Heart right ventricle (tissue), 16 donors: ENCODE measurements around the gene ATP5PD. TPM values are rescaled to one million over a fixed set of nuclear protein-coding genes. Genes with fewer than 3 reads are reported as not detected.

Experiments used
- ATAC-seq, 8 donors: fragments of 200-7000 bp; cut with Tn5 transposase; one replicate each; pipeline ENCODE4 v1.9.1; 2020; ENCODE audit warnings: mild to moderate bottlenecking in 8 of 8, moderate library complexity in 8 of 8, moderate number of reproducible peaks in 1 of 8
- DNase-seq, 2 donors: peaks; one replicate each; pipeline ENCODE4 v3.0.0-alpha.2; 2020
- H3K27ac ChIP-seq, 10 donors: fragments of 200-600 bp; sonication (generic) in 2 of 10; one replicate each; pipeline versions ENCODE4 v1.5.0 to v1.8.0; 2020 to 2022; ENCODE audit warnings: mild to moderate bottlenecking in 3 of 10
- H3K27me3 ChIP-seq, 7 donors: fragments of 200-600 bp; one replicate each; pipeline ENCODE4 v1.8.0; 2021 to 2022; ENCODE audit warnings: mild to moderate bottlenecking in 2 of 7
- H3K36me3 ChIP-seq, 9 donors: fragments of 200-600 bp; sonication (generic) in 1 of 9; one replicate each; pipeline versions ENCODE4 v1.5.0 to v1.8.0; 2020 to 2022; ENCODE audit warnings: mild to moderate bottlenecking in 2 of 9
- H3K4me1 ChIP-seq, 9 donors: fragments of 200-600 bp; sonication (generic) in 1 of 9; one replicate each; pipeline versions ENCODE4 v1.5.0 to v1.8.0; 2020 to 2022; ENCODE audit warnings: mild to moderate bottlenecking in 4 of 9
- H3K4me3 ChIP-seq, 10 donors: fragments of 200-600 bp; sonication (generic) in 2 of 10; one replicate each; pipeline versions ENCODE4 v1.5.0 to v1.8.0; 2020 to 2022; ENCODE audit warnings: mild to moderate bottlenecking in 7 of 10, moderate library complexity in 2 of 10
- H3K9me3 ChIP-seq, 11 donors: fragments of 200-600 bp in 10 of 11; sonication (generic) in 2 of 11; one replicate each; pipeline versions ENCODE4 v1.5.0 to v1.8.0; 2013 to 2022; ENCODE audit warnings: mild to moderate bottlenecking in 2 of 11, control low read depth in 1 of 11, moderate library complexity in 1 of 11
- WGBS, 2 donors: extraction: QIAGEN DNeasy Blood & Tissue Kit; methylation state at CpG; one replicate each; pipeline ENCODE4 v1.1.7; 2013; ENCODE audit warnings: inconsistent platforms in 1 of 2; 5-methylcytosine and 5-hydroxymethylcytosine counted together
- intact Hi-C, 10 donors: fragments of 100-400 bp; cut with DNase I; formaldehyde crosslinking; loops; one replicate each; pipeline versions ENCODE4 v1.11.1 to v1.14.2; 2022
- polyA plus RNA-seq, 2 donors: library from polyadenylated mRNA; stranded (reverse); fragments of 200-250 nt; gene quantifications; one replicate each; pipeline ENCODE4 v1.2.3, GENCODE V29; 2013
- total RNA-seq, 10 donors: library from RNA; stranded (reverse); fragmentation: NEBNext Ultra II Directional in 3 of 10; extraction: Animal tissue kit (Norgen Biotek cat#: 25700) in 3 of 10; gene quantifications; one replicate each; pipeline versions ENCODE4 v1.2.1 to v1.2.4, GENCODE V29; 2021 to 2023
- TF ChIP-seq, protein P1 (sequence below), 9 donors: fragments of 200-600 bp; sonication (generic) in 2 of 9; IDR thresholded peaks; one replicate each; pipeline versions ENCODE4 v1.5.0 to v1.8.0; 2021 to 2022; ENCODE audit warnings: antibody characterized with exemption in 9 of 9, mild to moderate bottlenecking in 5 of 9, moderate library complexity in 1 of 9
- donor health status: Arrhythmogenic right ventricular cardiomyopathy.
- donor health status: ischemic (EF 13 %, LVEDD 7.1; RV severe dilation, severe dysfunction).
- donor health status: healthy with polysubstance abuse.
- donor health status: DM: no; HTN: yes; CAD: no.
- donor health status: DM: no; HTN: no; CAD: no.
- donor health status: ischemic (EF 25% LVEDD 6.9; RV normal size, moderate dysfunction).
- donor health status: ischemic (EF 25% LVEDD 5.7; RV mildly dilated, moderate dysfunction).
- donor health status: healthy.
- donor health status: DM: yes; HTN: yes; CAD: no.
- donor health status: Ischemic cardiomyopathy.
- donor health status: ischemic (EF 35%, LVEDD 5.7; RV mildly dilated, moderate dysfunction).
- donor health status: nonischemic (EF 11% LVEDD 7.7; RV severe dilation, severe dysfunction).
- donor health status: DM: yes; HTN: yes; CAD: no.
- donor health status: PGD.
- donor health status: ischemic (EF 29% LVEDD 5.4; RV normal size, mild dysfunction).
- donor health status: nonischemic (EF 23%, LVEDD 6.1; RV moderate dilation, normal function).

ATP5PD gene
- total and polyA plus RNA-seq, 12 donors: 678 to 2,296 (median 875) TPM

DNA sequence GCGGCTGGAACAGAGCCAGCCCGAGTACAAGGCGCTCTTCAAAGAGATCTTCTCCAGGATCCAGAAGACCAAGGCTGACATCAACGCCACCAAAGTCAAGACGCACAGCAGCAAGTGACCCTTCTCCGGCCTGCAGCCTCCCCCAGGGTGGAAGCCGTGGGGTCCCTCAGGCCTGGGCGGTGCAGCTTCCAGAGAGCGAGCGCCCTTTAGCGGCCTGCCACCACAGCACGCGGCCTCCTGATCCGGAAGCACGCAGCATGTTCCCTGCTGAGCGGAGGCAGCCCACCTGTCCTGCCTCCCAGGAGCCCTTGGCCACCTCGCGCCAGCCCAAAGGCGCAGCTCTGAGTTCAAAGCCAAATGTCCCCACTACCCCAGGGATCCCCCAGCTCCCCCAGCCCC is 42.8 kb downstream of the ATP5PD start:
- 95% methylated on average over 19 of the region's 19 CpGs for WGBS, 2 donors
- TF ChIP-seq, protein P1, sequence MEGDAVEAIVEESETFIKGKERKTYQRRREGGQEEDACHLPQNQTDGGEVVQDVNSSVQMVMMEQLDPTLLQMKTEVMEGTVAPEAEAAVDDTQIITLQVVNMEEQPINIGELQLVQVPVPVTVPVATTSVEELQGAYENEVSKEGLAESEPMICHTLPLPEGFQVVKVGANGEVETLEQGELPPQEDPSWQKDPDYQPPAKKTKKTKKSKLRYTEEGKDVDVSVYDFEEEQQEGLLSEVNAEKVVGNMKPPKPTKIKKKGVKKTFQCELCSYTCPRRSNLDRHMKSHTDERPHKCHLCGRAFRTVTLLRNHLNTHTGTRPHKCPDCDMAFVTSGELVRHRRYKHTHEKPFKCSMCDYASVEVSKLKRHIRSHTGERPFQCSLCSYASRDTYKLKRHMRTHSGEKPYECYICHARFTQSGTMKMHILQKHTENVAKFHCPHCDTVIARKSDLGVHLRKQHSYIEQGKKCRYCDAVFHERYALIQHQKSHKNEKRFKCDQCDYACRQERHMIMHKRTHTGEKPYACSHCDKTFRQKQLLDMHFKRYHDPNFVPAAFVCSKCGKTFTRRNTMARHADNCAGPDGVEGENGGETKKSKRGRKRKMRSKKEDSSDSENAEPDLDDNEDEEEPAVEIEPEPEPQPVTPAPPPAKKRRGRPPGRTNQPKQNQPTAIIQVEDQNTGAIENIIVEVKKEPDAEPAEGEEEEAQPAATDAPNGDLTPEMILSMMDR (IDR thresholded peaks at IDR 0.05): no peak
- Histone ChIP-seq H3K27me3 (no peaks in the 10 kb centered on the region), H3K9me3 (no peaks in the 10 kb centered on the region), H3K4me1 (peaks cover 0 to 13% (median 6%) of the 10 kb centered on the region in 9 donors), H3K27ac (no peak overlapping the region), H3K36me3 (peaks cover 0 to 73% (median 46%) of the 10 kb centered on the region in 9 donors), H3K4me3 (no peak overlapping the region)
- DNase-seq (no peak), ATAC-seq (no peak)
- intact Hi-C loops: no loop called here

DNA sequence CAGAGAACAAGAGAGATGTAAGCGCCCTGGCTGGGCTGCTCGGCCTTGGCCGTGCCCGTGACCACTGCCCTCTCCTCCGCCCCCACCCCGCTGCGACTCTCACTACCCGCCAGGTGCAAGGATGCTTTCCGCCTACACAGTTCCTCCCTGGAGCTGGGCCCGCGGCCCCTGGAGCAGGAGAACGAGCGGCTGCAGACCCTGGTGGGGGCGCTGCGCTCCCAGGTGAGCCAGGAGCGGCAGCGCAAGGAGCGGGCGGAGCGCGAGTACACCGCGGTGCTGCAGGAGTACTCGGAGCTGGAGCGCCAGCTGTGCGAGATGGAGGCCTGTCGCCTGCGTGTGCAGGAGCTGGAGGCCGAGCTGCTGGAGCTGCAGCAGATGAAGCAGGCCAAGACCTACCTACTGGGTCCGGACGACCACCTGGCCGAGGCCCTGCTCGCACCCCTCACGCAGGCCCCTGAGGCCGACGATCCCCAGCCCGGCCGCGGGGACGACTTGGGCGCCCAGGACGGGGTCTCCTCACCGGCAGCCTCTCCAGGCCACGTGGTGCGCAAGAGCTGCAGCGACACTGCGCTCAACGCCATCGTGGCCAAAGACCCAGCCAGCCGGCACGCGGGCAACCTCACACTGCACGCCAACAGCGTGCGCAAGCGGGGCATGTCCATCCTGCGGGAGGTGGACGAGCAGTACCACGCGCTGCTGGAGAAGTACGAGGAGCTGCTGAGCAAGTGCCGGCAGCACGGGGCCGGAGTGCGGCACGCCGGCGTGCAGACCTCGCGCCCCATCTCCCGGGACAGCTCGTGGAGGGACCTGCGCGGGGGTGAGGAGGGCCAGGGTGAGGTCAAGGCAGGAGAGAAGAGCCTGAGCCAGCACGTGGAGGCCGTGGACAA is 43.5 kb downstream of the ATP5PD start:
- peaks cover 0 to 20% (median 10%) of the 10 kb centered on the region in 9 donors for H3K4me1 ChIP-seq
- ATAC-seq: no peak
- H3K27me3 ChIP-seq: no peaks in the 10 kb centered on the region
- no peaks in the 10 kb centered on the region for H3K9me3 ChIP-seq
- no peak overlapping the region for H3K27ac ChIP-seq
- TF ChIP-seq, protein P1 (IDR thresholded peaks at IDR 0.05): no peak
- DNase-seq: no peak
- WGBS, 2 donors: 88 to 90% methylated on average over 76 of the region's 76 CpGs
- intact Hi-C loops: no loop called here
- peaks cover 0 to 73% (median 46%) of the 10 kb centered on the region in 9 donors for H3K36me3 ChIP-seq
- H3K4me3 ChIP-seq: no peak overlapping the region

DNA sequence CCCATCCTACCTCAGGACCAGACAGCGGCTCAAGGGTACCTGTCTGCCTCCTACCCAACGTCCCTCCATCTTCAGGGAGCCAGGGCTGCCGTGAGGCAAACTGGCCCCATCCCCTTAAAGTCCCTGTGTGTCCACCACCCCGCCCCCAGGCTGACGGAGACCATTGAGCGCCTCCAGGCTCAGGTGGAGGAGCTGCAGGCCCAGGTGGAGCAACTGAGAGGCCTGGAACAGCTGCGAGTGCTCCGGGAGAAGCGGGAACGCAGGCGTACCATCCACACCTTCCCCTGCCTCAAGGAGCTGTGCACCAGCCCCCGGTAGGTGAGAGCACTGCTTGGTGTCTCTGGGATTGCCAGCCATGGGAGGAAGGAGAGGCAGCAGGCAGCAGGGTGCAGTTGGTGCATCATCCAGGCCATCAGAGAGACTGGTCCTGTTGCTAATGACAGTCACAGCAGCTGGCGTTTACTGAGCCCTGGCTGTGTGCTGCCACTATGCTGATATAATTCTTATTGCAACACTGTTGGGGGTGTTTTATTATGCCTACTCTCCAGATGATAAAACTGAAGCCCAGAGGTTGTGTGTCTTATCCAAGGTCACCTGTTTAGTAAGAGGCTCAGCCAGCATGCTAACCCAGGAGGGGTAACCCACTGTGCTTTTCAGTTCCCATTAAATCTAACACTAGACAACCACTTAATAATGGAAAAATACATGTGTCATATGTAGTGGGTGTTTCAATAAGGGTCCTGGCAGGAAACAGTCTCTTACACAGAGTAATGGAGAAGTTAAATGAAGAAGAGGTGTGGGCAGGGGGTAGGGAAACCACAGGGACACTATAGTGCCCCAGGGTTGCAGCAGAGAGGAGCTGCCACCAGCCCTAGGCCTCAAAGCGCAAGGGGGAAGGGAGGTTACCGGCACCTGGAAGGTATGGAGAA is 44.6 kb downstream of the ATP5PD start:
- H3K27ac ChIP-seq: no peak overlapping the region
- 94 to 97% methylated on average over 15 of the region's 15 CpGs for WGBS, 2 donors
- peaks cover 0 to 24% (median 11%) of the 10 kb centered on the region in 9 donors for H3K4me1 ChIP-seq
- H3K4me3 ChIP-seq: no peak overlapping the region
- H3K36me3 ChIP-seq: peaks cover 0 to 77% (median 46%) of the 10 kb centered on the region in 9 donors
- H3K27me3 ChIP-seq: no peaks in the 10 kb centered on the region
- ATAC-seq (no peak), DNase-seq (no peak)
- TF ChIP-seq, protein P1 (IDR thresholded peaks at IDR 0.05): no peak
- intact Hi-C loops: no loop called here
- H3K9me3 ChIP-seq: no peaks in the 10 kb centered on the region

DNA sequence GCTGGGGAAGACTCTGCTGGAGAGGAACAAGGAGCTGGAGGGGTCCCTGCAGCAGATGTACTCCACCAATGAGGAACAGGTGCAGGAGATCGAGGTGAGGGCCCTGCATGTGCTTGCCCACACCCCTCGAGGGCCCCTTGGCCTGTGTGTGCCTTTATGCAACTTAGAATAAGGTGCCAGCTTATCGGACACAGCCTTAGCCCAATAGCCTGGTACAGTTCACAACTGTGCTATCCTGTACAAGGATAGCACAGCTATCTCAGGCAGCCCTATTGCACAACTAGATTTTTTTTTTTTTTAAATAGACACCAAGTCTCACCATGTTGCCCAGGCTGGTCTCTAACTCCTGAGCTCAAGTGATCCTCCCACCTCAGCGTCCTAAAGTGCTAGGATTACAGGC is 47.2 kb downstream of the ATP5PD start:
- no peaks in the 10 kb centered on the region for H3K27me3 ChIP-seq
- peaks cover 0 to 24% (median 11%) of the 10 kb centered on the region in 9 donors for H3K4me1 ChIP-seq
- no peaks in the 10 kb centered on the region for H3K9me3 ChIP-seq
- intact Hi-C loops: no loop called here
- TF ChIP-seq, protein P1 (IDR thresholded peaks at IDR 0.05): no peak
- peaks cover 0 to 70% (median 39%) of the 10 kb centered on the region in 9 donors for H3K36me3 ChIP-seq
- ATAC-seq: peak in 7 of 8 donors; percentile 49 to 86 (median 75)
- peak in 1 of 2 donors; percentile 18 for DNase-seq
- H3K4me3 ChIP-seq: no peak overlapping the region
- WGBS, 2 donors: 71 to 93% methylated on average over 4 of the region's 4 CpGs
- peak overlapping the region in 8 of 10 donors; percentile 36 to 74 (median 52) for H3K27ac ChIP-seq
